GM19351 (cell line): ENCODE data around the gene IGF2BP2.
A peak's percentile ranks its signal among the peaks of the same experiment; 100 is the strongest.
"Not testable (repeated sequence)": the region's sequence is repeated elsewhere in the genome, so short reads cannot be mapped to it uniquely, and the experiment has no call there.

Experiments
- ATAC-seq: cut with Tn5 transposase; IDR thresholded peaks from one replicate; pipeline ENCODE4 v1.9.1; 2021; ENCODE audit warnings: mild to moderate bottlenecking, moderate library complexity; ENCODE audit not compliant: unreplicated experiment

Gene IGF2BP2

GRCh38 chr3:185825006-185825638, at the start of gene IGF2BP2:
Gene IGF2BP2 (minus strand): TSS chr3:185825042. CDS start chr3:185824960, 82 bp downstream.
- ATAC-seq, result peak; percentile 76

DNA sequence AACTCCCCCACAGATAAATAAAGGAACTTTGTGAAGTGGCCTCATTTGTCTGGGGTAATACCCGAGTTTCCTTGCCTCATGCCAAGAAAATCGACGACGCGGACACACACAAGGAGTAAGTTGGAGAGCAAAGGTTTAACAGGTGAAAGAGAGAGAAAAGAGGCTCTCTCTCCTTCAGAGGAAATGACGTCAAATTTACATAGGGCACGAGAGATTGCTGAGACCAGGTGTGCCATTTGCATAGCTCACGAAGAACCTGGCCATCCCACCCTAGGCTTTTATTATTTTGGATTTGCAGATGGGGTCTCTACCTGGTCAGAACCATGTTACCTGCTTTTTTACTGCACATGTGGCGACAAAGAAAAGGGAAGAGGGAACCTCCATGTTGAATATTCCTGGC, 49.3 kb upstream of the IGF2BP2 start:
- ATAC-seq, result no peak

- ATAC-seq, result no peak
Observed at GRCh38 chr3:185867650-185868049, 42.8 kb upstream of the IGF2BP2 start.

DNA sequence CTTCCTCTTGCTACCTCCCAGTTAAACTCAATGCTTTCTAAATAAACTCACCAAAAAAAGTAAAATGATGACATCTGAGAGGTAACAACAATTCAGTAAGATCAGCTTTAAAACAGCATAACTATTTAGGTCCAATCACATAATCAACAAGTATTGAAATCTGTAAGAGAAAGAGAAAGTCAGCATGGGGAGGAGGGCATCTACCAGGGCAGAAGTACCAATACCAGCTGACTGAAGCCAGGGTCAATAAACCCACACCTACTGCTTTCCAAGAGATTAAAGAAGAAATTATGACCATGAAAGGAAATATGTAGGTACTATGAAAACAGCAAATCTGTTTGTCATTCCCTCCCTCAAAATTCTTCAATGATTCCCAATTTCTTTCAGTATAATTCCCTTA, 42.2 kb upstream of the IGF2BP2 start:
- no peak for ATAC-seq

GRCh38 chr3:185866555-185866954, 41.7 kb upstream of the IGF2BP2 start:
- no peak for ATAC-seq

- ATAC-seq, result no peak
Observed at GRCh38 chr3:185865247-185865646, 40.4 kb upstream of the IGF2BP2 start.

DNA sequence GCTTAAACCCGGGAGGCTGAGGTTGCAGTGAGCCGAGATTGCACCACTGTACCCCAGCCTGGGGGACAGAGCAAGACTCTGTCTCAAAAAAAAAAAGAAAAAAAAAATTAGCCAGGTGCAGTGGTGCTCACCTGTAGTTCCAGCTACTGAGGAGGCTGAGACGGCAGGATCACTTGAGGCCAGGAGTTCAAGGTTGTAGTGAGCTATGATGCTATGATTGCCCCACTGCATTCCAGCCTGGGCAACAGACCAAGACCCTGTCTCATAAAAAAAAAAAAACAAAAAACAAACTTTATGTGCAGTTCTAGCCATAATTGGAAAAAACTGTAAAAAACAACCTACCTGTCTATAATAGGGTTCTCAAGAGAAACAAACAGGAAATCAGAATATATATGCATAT, 39.9 kb upstream of the IGF2BP2 start:
- ATAC-seq, result no peak

DNA sequence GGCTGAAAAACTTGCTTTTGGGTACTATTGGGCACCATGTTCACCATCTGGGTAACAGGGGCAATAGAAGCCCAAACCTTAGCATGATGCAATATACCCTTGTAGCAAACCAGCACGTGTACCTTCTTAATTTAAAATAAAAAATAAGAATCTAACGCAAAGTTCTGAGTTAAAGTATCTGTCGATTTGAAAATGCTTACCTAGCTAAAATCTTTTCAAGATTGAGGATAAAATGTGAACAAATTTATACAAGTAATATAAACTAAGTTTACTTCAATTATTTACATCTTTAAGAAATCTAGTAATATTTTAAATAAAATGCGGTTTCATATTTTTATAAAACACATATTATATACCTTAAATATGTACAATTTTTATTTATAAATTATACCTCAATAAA, 38.1 kb upstream of the IGF2BP2 start:
- ATAC-seq, result no peak

DNA sequence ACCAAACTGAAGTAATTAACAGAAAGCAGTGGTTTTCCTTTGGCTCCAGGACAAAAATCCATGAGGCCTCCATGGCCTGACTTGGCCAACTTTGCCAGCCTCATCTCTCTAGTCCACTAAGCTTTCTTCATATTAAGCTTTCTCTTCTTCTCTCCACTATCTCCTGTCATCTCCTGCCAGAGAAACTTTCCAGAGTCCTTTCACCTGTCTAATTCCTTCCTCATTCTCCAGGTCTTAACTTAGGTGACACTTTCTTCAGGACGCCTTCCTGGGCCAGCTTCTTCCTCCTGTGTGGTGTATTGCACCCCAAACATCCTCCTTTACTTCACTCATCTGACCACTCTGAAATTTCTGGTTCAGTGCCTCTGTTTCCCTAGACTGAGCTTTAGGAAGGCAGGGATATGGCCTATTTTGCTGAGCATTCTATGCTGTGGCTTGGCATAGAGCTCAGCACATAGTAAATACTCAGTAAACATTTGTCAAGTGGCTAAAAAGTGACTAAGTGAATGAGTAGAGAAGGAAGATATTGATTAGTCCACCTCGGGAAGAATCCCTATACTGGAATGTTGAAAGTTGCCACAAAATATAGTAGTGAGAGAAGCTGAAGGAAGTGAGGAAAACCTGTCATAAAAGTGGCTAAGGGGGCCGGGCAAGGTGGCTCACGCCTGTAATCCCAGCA, 34.6 kb upstream of the IGF2BP2 start:
- ATAC-seq, result no peak

- no peak for ATAC-seq
Observed at GRCh38 chr3:185858502-185859225, 33.8 kb upstream of the IGF2BP2 start.

DNA sequence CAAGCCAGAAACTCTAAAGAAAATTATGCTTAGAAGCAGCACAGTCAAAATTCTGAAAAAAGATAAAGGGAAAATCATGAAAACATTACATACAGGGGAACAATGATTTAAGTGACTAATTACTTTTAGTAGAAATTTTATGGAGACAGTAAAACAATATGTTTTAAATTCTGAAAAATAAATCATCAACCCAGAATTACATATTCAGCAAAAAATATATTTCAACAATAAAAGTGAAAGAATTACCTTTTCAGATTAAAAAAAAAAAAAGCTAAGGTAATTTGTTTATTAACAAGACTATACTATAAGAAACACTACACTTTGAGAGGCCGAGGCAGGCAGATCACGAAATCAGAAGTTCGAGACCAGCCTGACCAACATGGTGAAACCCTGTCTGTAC, 32.4 kb upstream of the IGF2BP2 start:
- no peak for ATAC-seq

GRCh38 chr3:185856652-185857051, 31.8 kb upstream of the IGF2BP2 start:
- ATAC-seq, result no peak

DNA sequence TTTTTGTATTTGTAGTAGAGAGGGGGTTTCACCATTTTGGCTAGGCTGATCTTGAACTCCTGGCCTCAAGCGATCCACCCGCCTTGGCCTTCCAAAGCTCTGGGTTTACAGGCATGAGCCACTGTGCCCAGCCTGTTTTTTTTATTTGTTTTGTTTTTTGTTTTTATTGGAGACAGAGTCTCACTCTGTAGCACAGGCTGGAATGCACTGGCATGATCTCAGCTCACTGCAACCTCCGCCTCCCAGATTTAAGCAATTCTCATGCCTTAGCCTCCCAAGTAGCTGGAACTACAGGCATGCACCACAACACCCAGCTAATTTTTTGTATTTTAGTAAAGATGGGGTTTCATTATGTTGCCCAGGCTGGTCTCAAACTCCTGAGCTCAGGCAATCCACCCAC, 28.9 kb upstream of the IGF2BP2 start:
- ATAC-seq, result not testable (repeated sequence)

DNA sequence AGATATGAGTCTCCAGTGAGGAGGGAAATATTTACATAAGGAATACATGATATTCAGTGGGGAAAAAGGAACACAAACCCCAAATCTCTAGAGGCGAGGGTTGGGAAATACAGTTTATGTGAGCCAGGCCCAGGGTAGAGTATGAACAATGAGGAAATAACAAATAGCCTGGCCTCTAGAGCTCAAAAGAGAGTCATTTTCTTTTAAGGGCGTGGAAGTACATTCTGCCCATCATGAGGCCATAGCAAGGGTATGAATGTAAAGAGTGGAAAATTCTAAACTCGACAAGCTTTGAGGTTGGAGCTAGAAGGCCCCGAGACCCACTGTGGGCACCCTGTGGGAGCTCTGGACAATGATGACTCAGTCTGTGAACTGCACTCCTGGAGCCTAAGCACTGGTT, 27.8 kb upstream of the IGF2BP2 start:
- ATAC-seq, result no peak

DNA sequence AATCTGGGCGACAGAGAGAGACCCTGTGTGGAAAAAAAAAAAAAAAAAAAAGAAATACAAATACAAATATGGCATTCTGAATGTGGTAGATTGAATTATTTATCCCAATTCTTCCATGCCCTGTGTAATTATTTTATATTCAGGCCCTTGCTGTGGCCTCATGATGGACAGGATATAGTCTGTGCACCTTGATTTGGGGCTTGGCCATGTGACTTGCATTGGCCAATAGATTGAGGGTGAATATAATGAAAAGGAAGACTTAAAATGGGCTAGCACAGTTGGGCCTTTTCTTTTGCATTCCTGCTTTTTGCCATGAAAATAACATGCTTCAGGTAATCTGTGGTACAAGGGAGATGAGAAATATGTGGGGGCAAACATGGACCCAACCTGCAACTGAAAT, 27.1 kb upstream of the IGF2BP2 start:
- no peak for ATAC-seq

DNA sequence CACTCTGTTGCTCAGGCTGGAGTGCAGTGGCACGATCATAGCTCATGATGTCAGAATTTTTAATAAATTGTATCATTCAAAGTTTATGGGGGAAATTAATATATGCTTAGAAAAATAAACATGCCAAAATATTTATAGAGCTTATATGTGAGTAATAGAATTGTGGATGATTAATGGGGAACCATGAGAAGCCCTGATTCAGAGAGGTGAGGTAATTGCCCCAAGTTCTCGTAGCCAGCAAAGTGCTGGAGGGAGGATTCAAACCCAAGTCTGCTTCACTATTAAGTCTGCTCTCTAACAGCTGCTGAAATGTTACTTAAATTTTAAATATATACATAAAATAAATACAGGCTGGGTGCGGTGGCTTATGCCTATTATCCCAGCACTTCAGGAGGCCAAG, 26.2 kb upstream of the IGF2BP2 start:
- no peak for ATAC-seq

DNA sequence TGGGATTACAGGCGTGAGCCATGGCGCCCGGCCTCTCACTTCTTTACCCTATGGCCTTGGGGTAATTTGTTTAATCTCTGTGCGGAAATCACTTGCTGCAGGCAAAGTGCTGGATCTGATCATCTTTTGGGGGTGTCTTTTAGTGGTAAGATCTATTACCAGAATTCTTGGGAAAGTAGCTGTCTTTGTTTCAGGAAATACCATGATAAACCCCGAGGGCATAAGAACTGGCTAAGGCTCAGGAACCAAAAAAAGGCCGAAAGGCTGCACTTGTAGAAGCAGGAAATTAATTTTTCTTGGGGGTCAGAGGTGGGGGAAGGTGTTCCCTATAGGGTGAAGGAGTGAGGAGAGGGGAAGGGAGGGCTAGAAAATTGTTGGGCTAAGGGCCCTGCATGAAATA, 22.7 kb upstream of the IGF2BP2 start:
- ATAC-seq, result no peak

GRCh38 chr3:185846037-185846436, 21.2 kb upstream of the IGF2BP2 start:
- no peak for ATAC-seq

- no peak for ATAC-seq
Observed at GRCh38 chr3:185844051-185844450, 19.2 kb upstream of the IGF2BP2 start.

DNA sequence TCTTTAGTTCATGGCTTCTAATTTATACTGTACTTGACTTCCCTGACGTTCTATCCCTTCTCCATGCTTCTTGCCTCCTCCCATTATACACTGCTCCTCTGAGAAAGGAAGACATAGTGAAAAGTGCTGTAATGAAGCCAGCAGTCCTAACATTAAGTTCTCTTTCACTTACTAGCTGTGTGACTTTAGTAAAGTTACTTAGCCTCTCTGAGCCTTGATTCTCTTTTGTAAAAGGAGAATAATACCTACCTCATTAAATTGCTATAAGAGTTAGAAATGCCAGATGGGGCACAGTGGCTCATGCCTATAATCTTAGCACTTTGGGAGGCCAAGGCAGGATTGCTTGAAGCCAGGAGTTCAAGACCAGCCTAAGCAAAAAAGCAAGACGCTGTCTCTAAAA, 18.8 kb upstream of the IGF2BP2 start:
- ATAC-seq, result no peak

DNA sequence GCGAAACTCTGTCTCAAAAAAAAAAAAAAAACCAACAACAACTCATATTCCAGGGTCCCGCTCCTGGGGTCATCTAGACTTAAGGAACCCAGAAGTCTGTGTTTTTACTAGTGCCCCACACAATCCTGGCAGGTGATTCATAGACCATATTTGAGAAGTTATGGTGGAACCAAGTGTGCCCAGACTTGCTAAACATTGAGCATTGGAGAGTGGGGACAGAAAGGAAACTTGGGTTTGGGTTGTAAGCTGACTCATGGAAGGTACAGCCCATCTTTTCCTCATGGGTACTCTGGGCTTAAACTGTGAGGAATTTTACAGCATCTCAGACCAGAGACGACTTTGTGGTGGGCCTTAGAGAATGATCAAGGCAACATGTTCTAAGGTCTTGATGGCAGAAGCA, 18.3 kb upstream of the IGF2BP2 start:
- ATAC-seq, result no peak

- ATAC-seq, result no peak
Observed at GRCh38 chr3:185842241-185842640, 17.4 kb upstream of the IGF2BP2 start.
